HG03469 (cell line): Measurements from ENCODE around the gene FCHO1.

Experiments used
- ATAC-seq: cut with Tn5 transposase; IDR thresholded peaks from one replicate; pipeline ENCODE4 v1.9.1; 2021; ENCODE audit warnings: mild to moderate bottlenecking, moderate library complexity, moderate number of reproducible peaks; ENCODE audit not compliant: unreplicated experiment

Gene FCHO1

GRCh38 chr19:17727843-17728242 is 23.4 kb upstream of the FCHO1 start:
- no peak for ATAC-seq

- ATAC-seq = no peak
Observed at GRCh38 chr19:17733127-17733526, 18.1 kb upstream of the FCHO1 start.

- no peak for ATAC-seq
Observed at GRCh38 chr19:17734146-17734545, 17.1 kb upstream of the FCHO1 start.

- no peak for ATAC-seq
Observed at GRCh38 chr19:17735410-17735809, 15.9 kb upstream of the FCHO1 start.

- ATAC-seq = no peak
Observed at GRCh38 chr19:17737690-17738153, 13.6 kb upstream of the FCHO1 start.

- ATAC-seq = no peak
Observed at GRCh38 chr19:17739121-17739875, 12.0 kb upstream of the FCHO1 start.

- no peak for ATAC-seq
Observed at GRCh38 chr19:17741456-17741855, 9.8 kb upstream of the FCHO1 start.

GRCh38 chr19:17743874-17744580 is 7.2 kb upstream of the FCHO1 start:
- ATAC-seq = no peak

GRCh38 chr19:17747205-17748098 is 3.8 kb upstream of the FCHO1 start:
- peak; percentile 49 for ATAC-seq

- no peak for ATAC-seq
Observed at GRCh38 chr19:17748884-17749638, 2.2 kb upstream of the FCHO1 start.

GRCh38 chr19:17749912-17750317 is 1.4 kb upstream of the FCHO1 start:
- ATAC-seq = no peak

GRCh38 chr19:17751912-17752273 is 616 bp downstream of the FCHO1 start:
- ATAC-seq = no peak

- no peak for ATAC-seq
Observed at GRCh38 chr19:17752865-17753639, 1.8 kb downstream of the FCHO1 start.

GRCh38 chr19:17753976-17754375 is 2.7 kb downstream of the FCHO1 start:
- ATAC-seq = no peak

- no peak for ATAC-seq
Observed at GRCh38 chr19:17754634-17755442, 3.6 kb downstream of the FCHO1 start.

- no peak for ATAC-seq
Observed at GRCh38 chr19:17755443-17755890, 4.2 kb downstream of the FCHO1 start.

- no peak for ATAC-seq
Observed at GRCh38 chr19:17755977-17756670, 4.8 kb downstream of the FCHO1 start.

- no peak for ATAC-seq
Observed at GRCh38 chr19:17757125-17757524, 5.8 kb downstream of the FCHO1 start.
